Measurements from ENCODE around the gene SMYD2. TPM values are rescaled to one million over a fixed set of nuclear protein-coding genes. Genes with fewer than 3 reads are reported as not detected.

SMYD2 gene
- total RNA-seq, 1 experiment from 2014 or later = 6.4 TPM

GRCh38 chr1:214255509-214255908, 25.4 kb upstream of the SMYD2 start (continued):
- no peak for TF ChIP-seq ZMAT4 (CRISPR knock-in tag; IDR thresholded peaks at IDR 0.05)
- TF ChIP-seq ZNF263 (CRISPR knock-in tag; IDR thresholded peaks at IDR 0.05; ENCODE audit: low read depth) = no peak
- TF ChIP-seq SP1 (CRISPR knock-in tag; conservative IDR thresholded peaks at IDR 0.05) = no peak
- TF ChIP-seq MXD4 (CRISPR knock-in tag; IDR thresholded peaks at IDR 0.05; ENCODE audit: borderline replicate concordance) = no peak
- TF ChIP-seq IRF2 (CRISPR knock-in tag; IDR thresholded peaks at IDR 0.05; ENCODE audit: borderline replicate concordance, low read depth) = no peak
- TF ChIP-seq ZBTB43 (CRISPR knock-in tag; IDR thresholded peaks at IDR 0.05) = no peak
- TF ChIP-seq FOXK1 (CRISPR knock-in tag; IDR thresholded peaks at IDR 0.05) = no peak
- TF ChIP-seq E2F5 (CRISPR knock-in tag; IDR thresholded peaks at IDR 0.05) = no peak
- no peak for TF ChIP-seq ELF4 (CRISPR knock-in tag; IDR thresholded peaks at IDR 0.05; ENCODE audit: low read depth)
- no peak for TF ChIP-seq SOX15 (CRISPR knock-in tag; IDR thresholded peaks at IDR 0.05)
- no peak for TF ChIP-seq NFATC4 (CRISPR knock-in tag; IDR thresholded peaks at IDR 0.05)
- no peak for TF ChIP-seq AR (CRISPR knock-in tag; IDR thresholded peaks at IDR 0.05)

GRCh38 chr1:214259353-214259977, 21.5 kb upstream of the SMYD2 start:
- Mint-ChIP-seq H3K4me3 (no peak overlapping the region), H3K27ac (no peak overlapping the region), H3K4me1 (peaks cover 19% of the 10 kb centered on the region), H3K36me3 (no peaks in the 10 kb centered on the region), H3K9me3 (peaks cover 7% of the 10 kb centered on the region; the same call in 1 of the 2 replicates), H3K27me3 (ENCODE audit: low read depth) (no peaks in the 10 kb centered on the region; the same call in 1 of the 2 replicates)
- ChIA-PET POLR2A (no interaction called here), CTCF (interaction anchor here (1.0 to 9.2 kb wide), 4 partner anchors 12 to 69 kb away, joined by 3 to 275 read pairs (median 34); no protein-coding TSS in a partner anchor)
- DNase-seq (ENCODE audit: low spot score) (no peak), ATAC-seq (no peak)
- TF ChIP-seq ZSCAN18 (CRISPR knock-in tag; IDR thresholded peaks at IDR 0.05) (no peak), FOXK1 (CRISPR knock-in tag; IDR thresholded peaks at IDR 0.05) (no peak), ZNF423 (CRISPR knock-in tag; IDR thresholded peaks at IDR 0.05) (no peak), SMAD4 (CRISPR knock-in tag; IDR thresholded peaks at IDR 0.05) (no peak), HMGXB4 (CRISPR knock-in tag; IDR thresholded peaks at IDR 0.05) (no peak), GTF2I (CRISPR knock-in tag; conservative IDR thresholded peaks at IDR 0.05) (no peak), E2F1 (CRISPR knock-in tag; IDR thresholded peaks at IDR 0.05) (no peak), ERG (CRISPR knock-in tag; IDR thresholded peaks at IDR 0.05) (no peak), TEAD1 (CRISPR knock-in tag; IDR thresholded peaks at IDR 0.05) (no peak), ATF6 (CRISPR knock-in tag; IDR thresholded peaks at IDR 0.05) (no peak), NR1H2 (CRISPR knock-in tag; IDR thresholded peaks at IDR 0.05) (no peak), TEAD4 (CRISPR knock-in tag; IDR thresholded peaks at IDR 0.05) (no peak), MYBL2 (CRISPR knock-in tag; IDR thresholded peaks at IDR 0.05) (no peak)
